ENCODE data around the gene NAT16.
"Not testable (repeated sequence)": the region's sequence is repeated elsewhere in the genome, so short reads cannot be mapped to it uniquely, and the experiment has no call there.

Gene NAT16

DNA sequence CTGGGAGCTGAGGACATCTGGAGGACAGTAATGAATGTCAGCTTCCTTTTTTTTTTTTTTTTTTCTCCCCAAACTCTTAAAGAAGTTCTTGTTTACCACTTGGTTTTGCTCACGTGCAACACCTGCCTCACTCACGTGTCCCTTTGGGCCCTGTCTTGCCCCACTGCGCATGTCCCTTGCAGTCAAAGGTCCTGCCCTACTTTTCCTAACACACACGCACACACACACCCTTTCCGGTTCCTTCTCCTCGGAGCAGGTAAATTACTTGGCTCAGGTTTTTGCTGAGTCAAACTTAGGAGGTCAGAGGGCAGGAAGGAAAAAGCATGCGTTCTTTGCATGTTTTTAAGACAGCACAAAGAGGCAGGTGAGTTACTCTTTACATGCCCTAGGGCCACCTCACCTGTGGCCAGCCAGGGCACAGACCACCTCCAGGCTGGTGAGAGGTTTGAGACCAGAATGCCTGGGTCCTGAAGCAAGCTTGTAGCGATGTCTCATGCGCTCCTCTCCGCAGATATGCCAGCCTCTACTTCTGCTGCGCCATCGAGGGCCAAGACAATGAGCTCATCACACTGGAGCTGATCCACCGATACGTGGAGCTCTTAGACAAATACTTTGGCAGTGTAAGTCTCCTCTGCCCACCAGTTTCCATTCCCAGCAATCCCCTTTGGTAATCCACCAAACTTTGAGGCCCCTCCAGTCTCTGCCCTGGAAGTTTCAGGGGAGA is 23.1 kb downstream of the NAT16 start:
- DNase-seq (ENCODE audit: low read depth in 2 of 2) = no peak

DNA sequence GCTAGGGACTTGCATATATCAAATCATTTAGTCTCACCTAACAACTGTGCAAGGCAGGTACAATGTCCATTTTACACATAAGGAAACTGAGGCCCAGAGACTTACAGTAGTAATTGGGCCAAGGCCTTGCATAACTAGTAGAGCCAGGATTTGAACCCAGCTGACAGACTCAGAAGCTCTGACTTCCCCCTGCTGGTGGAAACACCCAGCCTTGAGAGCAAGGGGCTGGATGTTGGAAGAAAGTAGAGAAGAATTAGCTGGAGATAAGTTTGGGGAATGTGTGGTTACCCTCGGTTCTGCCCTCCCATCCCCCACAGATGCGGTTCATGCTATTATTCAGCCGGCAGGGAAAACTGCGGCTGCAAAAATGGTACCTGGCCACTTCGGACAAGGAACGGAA is 23.8 kb downstream of the NAT16 start:
- DNase-seq (ENCODE audit: low read depth in 2 of 2) = no peak

DNA sequence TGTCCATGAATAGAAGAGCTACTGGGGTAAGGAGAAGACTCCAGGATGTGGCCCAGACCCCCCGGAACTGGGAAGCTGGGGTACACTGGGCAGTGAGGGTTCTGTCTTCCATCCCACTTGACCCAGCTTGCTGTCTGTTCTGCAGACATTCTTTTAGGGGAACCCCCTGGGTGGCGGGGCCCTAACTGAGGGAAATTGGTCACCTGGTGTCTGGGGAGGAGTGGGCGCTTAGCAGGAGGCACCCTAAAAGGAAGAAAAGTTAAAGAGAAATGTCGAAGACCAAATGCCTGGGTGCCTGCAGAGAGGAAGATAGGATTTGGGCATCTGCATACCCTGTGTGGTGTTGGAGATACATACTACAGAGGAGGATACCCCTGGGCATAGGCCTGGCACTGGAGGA is 24.8 kb downstream of the NAT16 start:
- DNase-seq (ENCODE audit: low read depth in 2 of 2) = no peak

DNA sequence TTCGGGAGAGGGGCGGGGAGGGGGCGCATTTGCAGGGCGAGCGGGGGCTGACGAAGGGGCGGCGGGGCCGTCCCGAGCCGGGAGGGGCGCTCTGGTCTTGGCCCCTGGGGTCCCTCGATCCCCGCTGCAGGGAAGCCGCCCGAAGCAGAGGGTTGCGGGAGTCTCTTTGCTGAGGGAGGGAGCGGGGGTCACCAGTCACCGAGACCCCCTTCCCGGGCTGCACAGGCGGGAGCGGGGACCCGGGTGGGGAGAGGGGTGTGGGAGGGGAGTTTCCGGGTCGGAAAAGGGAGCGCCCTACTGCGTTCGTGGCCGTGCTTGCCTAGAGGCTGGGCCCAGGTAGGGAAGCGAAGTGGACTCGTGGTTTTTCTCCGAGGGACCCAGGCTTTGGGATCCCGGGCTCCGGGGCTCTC is 25.4 kb downstream of the NAT16 start:
- no peak for DNase-seq (ENCODE audit: low read depth in 2 of 2)

DNA sequence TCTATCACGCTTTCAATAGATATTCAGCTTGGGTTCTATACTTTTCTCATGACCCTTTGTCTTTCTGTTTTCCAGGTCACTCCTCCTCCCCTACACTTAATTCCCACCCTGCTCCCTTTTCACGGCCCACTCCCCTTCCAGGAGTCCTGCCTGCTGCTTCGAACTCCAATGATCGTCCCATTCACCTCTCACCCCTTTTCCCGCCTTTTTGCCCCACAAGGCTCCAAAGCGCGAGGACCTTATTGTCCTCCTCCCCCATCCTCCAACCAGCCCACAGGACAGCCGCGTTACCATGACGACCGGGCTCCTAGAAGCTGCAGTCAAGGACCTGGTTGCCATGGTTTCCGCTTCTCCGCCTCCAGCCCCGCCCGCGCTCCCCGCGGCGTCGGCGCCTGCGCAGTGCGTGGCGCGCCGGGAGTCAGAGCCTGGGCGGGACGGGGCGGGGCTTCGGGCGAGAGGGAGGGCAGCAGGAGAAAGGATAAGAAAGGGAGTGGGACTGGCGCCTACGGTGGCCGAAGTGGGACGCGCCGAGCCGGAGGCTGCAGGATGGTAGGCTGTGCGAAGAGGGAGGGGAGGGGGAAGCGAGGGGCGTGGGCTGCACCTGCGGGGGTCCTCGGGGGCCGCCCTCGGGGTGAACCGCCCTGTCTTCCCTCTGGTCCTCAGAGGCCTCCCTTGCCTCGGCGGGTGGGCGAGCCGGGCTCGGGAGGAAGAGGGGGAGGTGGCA is 26.0 kb downstream of the NAT16 start, which contains the start of gene AP1S1:
Gene AP1S1, plus strand, starts transcription at position 508 of the 724 bp plus-strand sequence. Its CDS starts 39 bp downstream, at position 547.
- peak; percentile 92 to 93 for DNase-seq (ENCODE audit: low read depth in 2 of 2)

DNA sequence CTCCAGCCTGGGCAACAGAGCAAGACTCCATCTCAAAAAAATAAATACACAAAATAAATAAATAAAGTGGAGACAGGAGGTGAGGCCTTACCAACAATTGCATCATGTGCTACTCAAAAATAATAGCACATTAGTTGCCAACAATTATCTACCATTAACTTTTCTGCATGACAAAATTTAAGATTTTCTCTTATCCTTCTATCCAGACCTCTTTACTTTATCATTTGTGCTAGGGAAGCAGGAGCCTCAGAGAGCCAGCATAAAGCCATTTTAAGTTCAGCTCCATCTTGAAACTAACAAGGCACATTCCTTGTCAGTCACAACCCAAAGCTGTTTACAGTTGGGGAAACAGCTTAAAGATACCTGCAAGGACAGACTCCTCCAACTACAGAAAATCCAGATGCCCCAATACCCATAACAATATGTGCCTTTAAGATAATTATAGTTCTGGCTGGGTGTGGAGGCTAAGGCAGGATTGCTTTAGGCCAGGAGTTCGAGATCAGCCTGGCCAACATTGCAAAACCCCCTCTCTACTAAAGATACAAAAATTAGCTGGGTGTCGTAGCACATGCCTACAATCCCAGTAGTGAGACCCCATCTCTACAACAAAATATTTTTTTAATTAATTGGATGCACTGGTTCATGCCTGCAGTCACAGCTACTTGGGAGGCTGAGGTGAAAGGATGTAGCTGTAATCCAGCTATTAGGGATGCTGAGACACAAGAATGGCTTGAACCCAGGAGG is 28.0 kb downstream of the NAT16 start:
- DNase-seq (ENCODE audit: low read depth in 2 of 2) = no peak

- no peak for DNase-seq (ENCODE audit: low read depth in 2 of 2)
These were observed 39.2 kb downstream of the NAT16 start for GRCh38 chr7:101140746-101141382.

DNA sequence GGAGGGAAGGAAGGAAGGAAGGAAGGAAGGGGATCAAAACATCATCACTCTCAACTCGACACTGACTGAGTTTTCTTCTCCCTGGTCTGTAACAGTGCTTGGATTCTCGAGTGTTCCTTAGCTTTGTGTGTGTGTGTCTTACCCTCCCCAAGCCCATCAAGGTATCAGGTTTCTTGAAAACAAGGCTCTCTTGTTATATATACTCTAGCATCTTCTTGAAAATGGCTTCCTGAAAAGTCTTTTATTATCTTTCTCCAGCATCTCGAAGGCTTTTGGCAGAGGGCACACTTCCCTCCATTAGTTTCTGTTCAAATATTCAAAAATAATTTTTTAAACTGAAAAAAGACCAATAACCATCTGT is 39.8 kb downstream of the NAT16 start:
- DNase-seq (ENCODE audit: low read depth in 2 of 2) = no peak

- DNase-seq (ENCODE audit: low read depth in 2 of 2) = peak; percentile 76 to 84
These were observed 41.8 kb downstream of the NAT16 start for GRCh38 chr7:101138213-101138870.

GRCh38 chr7:101137651-101138212 is 42.4 kb downstream of the NAT16 start:
- DNase-seq (ENCODE audit: low read depth in 2 of 2) = no peak

DNA sequence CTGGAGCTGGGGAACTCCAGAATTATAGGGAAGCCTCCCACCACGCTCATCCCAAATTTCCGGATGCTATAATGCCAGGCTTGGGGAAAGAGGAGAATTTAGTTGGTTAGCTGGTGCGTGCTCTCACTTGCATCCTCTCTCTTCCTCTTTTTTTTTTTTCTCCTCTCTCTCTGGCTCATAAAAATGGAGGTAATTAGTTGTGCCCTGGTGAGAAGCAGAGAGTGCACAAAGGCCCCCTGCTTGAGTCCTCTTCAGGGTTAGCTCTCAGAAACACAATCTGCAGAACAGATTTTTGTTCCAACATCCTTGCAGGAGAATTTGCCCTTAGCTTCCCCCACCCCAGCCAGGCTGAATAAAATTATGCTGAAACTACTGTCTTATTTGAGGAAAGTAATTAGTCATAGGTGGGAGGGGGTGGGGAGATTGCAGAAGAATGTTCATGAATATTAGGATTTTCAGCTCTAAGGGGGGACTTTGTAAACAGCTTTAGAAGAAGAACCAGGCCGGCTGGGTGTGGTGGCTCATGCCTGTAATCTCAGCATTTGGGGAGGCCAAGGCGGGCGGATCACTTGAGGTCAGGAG is 45.6 kb downstream of the NAT16 start:
- DNase-seq (ENCODE audit: low read depth in 2 of 2) = no peak

DNA sequence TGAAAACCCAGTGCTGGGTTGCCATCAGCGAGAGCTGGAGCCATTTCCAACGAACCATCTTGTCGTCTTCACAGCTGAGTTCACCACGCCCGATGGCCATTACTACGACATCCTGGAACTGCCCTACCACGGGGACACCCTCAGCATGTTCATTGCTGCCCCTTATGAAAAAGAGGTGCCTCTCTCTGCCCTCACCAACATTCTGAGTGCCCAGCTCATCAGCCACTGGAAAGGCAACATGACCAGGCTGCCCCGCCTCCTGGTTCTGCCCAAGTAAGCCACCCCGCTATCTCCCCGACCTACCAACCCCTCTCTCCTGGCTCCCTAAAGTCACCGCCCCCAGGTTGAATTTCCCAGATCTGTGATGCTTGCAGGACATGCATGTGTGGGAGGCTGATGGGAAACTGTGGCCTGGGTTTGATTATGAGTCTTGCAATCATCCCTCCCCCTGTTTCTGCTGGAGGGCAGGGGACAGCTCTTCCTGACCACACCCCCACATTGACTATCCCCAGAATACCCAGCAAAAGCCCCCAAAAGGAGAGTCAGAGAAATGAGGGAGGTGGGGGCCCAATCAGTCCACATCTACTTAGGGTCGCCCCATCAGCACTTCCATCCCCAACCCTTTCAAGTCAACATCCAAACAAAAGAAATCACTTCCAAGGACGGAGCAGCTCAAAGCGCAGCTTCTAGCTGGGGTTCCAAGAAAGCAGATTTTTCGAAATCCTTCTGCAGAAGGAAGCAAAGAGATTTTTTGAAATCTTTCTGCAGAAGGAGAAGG is 46.3 kb downstream of the NAT16 start:
- no peak for DNase-seq (ENCODE audit: low read depth in 2 of 2)

GRCh38 chr7:101132626-101133600 is 47.2 kb downstream of the NAT16 start:
- DNase-seq (ENCODE audit: low read depth in 2 of 2) = not testable (repeated sequence)

GRCh38 chr7:101129603-101130117 is 50.4 kb downstream of the NAT16 start:
- no peak for DNase-seq (ENCODE audit: low read depth in 2 of 2)

GRCh38 chr7:101128040-101128834 is 51.9 kb downstream of the NAT16 start:
- DNase-seq (ENCODE audit: low read depth in 2 of 2) = no peak

GRCh38 chr7:101127460-101128039 is 52.5 kb downstream of the NAT16 start:
- DNase-seq (ENCODE audit: low read depth in 2 of 2) = no peak
